ENCODE data around the gene TLCD3B.

The TLCD3B gene

DNA sequence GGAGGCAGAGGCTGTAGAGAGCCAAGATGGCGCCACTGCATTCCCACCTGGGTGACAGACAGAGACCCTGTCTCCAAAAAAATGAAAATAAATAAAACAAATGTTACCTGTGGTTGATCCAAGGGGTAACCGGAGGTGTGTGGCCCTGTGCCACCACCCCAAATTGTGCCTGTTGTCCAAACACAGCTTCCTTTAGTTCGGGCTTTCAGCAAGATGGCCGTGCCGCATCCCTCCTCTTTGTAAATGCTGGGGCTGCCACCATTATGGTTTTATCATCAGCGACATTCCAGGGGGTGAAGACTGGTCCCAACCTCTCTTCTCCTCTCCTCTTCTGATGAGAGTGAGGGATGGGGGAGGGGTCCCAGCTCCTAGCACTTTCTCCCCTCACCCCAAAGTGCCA is 8.2 kb downstream of the TLCD3B start, which contains the start of gene C16orf92:
Gene C16orf92, plus strand, starts transcription at position 312 of the 400 bp plus-strand sequence. CDS start 143 bp downstream, outside the sequence.
- TF ChIP-seq, protein P1, sequence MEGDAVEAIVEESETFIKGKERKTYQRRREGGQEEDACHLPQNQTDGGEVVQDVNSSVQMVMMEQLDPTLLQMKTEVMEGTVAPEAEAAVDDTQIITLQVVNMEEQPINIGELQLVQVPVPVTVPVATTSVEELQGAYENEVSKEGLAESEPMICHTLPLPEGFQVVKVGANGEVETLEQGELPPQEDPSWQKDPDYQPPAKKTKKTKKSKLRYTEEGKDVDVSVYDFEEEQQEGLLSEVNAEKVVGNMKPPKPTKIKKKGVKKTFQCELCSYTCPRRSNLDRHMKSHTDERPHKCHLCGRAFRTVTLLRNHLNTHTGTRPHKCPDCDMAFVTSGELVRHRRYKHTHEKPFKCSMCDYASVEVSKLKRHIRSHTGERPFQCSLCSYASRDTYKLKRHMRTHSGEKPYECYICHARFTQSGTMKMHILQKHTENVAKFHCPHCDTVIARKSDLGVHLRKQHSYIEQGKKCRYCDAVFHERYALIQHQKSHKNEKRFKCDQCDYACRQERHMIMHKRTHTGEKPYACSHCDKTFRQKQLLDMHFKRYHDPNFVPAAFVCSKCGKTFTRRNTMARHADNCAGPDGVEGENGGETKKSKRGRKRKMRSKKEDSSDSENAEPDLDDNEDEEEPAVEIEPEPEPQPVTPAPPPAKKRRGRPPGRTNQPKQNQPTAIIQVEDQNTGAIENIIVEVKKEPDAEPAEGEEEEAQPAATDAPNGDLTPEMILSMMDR (IDR thresholded peaks at IDR 0.05) = no peak

DNA sequence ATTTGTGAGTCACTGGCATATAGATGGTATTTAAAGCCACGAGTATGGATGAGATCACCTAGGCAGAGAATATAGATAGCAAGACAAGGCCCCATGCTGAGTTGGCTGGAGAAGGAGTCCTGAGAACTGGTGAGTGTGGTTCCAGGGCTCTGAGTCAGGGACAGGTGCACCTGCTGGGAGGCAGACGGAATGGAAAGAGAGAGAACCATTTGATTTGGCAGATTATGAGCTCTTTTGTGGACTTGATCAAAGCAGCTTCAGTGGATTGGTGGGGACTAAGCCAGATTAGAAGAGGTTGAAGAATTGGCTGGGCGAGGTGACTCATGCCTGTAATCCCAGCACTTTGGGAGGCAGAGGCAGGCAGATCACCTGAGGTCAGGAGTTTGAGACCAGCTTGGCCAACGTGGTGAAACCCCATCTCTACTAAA is 12.3 kb downstream of the TLCD3B start:
- TF ChIP-seq, protein P1 (IDR thresholded peaks at IDR 0.05) = no peak

DNA sequence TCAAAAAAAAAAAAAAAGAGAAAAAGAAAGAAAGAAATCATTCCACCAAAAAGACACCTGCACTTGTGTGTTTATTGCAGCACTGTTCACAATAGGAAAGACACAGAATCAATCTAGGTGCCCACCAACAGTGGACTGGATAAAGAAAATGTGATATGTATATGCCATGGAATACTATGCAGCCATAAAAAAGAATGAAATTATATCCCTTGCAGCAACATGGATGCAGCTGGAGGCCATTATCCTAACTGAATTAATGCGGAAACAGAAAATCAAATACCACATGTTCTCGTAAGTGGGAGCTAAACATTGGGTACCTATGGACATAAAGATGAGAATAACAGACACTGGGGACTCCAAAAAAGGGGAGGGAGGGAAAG is 13.8 kb downstream of the TLCD3B start:
- TF ChIP-seq, protein P1 (IDR thresholded peaks at IDR 0.05) = no peak

DNA sequence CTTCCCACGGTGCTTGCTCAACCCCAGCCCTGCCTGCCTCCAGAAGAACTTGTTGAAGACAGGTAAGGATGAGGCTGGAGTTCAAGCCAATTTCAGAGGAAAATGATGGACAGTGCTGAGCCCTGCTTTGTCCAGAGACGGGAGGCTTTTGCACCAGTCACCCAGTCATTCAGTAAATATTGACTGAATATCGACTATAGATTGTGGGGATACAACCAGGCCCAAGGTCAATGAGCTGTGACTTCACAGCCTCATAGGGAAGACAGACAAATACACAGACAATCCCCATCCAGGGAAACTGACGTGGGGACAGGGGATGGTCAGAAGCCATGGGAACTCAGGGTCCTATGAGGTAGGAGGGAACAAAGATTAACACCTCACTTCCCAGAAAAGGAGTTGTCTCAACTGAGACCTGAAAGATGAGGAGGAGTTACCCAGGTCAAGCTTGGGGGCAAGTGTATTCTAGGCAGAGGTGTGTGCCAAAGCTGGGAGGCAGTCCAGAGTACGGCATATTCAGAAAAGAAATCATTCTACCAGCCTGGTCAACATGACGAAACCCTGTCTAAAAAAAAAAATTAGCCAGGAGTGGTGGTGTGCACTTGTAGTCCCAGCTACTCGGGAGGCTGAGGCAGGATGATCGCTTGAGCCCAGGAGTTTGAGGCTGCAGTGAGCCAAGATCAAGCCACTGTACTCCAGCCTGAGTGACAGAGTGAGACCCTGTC is 14.4 kb downstream of the TLCD3B start:
- TF ChIP-seq, protein P1 (IDR thresholded peaks at IDR 0.05) = no peak

DNA sequence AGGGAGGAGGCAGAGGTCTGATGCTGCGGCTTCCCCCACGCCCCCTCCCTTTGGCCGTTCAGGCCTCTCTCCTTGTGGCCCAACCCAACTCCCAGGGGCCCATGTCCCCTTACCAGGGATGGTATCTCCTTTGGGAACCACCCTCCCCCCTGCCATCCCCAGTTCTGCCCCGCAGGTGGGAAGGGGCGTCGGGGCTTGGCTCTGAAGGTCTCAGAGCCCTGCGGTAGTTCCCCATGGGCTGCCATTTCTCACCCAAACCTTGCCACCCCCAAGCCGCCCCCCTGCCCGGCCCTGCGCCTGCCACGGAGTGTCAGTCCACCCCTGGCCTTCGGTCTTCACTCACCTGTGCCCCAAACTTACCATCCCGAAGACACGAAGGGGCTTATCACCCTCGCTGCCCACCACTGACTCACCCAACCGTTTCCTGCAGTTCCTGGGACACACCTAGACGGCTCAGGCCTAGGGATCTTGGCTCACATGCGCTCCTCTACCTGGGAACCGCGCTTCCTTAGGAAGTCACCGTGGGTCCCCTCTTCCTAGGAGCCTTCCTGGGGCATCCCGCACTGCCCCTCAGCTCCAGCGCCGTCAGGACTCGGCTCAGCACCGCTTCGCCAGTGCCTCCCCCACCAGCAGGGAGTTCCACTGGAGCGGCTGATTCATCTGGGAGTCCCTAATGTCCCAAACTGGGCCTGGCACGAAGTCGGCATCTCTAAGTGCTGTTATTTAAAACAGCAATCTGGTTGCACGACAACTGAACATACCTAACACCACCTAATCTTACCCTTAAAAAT is 19.2 kb downstream of the TLCD3B start:
- TF ChIP-seq, protein P1 (IDR thresholded peaks at IDR 0.05) = no peak

DNA sequence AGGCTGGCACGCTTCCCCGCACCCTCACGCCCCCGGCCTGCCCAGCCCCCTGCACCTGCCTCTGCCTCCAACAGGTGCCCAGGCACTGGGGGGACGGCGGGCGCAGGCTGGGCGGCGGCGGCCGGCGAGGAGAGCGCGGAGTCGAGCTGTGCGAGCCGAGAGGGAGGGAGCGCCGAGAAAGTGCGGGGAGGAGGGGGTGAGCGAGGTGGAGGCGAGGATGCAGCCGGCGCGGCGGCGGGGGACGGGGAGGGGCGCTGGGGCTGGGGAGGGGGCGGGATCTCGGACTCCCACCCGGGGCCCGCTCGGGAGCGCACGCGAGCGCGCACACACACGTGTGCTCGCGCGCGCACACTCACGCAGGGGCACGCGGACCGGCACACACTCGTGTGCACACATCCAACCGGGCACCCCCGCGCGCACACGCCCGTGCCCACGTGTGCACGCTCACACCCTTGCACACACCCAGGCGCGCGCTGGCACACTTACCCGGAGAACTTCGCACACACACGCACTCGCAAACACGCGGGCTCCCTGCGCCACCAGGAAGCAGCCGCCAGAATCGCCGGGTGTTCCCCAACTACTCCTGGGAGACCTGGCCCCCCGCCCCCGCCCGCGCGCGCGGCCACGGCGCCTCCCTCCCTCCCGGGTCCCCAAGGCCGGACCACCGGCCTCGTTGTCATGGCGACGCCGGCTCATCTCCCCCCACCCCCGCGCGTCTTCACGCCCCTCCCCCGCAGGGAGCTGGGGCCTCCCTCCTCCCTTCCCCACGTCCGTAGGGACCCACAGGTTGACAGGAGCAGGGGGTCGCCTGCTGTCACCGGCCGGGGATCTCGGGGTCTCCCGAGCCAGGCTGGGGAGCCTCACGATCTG is 20.0 kb downstream of the TLCD3B start, which contains the start of gene DOC2A:
Gene DOC2A, minus strand, starts transcription at position 184 of the 870 bp plus-strand sequence. CDS start 805 bp downstream, outside the sequence.
- TF ChIP-seq, protein P1 (IDR thresholded peaks at IDR 0.05) = no peak
